Ishikawa (cell line): ENCODE results near the gene LY6G6D.

Experiments used
- CEBPB ChIP-seq: IDR thresholded peaks from 2 replicates; pipeline ENCODE4 v1.6.1; 2012
- EP300 ChIP-seq: IDR thresholded peaks from 2 replicates; pipeline ENCODE4 v1.6.1; 2012; ENCODE audit warnings: borderline replicate concordance
- RAD21 ChIP-seq: IDR thresholded peaks from 2 replicates; pipeline ENCODE4 v1.6.1; 2012; ENCODE audit warnings: low read depth
- TAF1 ChIP-seq: IDR thresholded peaks from 2 replicates; pipeline ENCODE4 v1.6.1; 2012; ENCODE audit warnings: low read depth, mild to moderate bottlenecking
- TF ChIP-seq, protein P1 (sequence below): IDR thresholded peaks from 2 replicates; pipeline ENCODE4 v1.6.1; 2012

DNA sequence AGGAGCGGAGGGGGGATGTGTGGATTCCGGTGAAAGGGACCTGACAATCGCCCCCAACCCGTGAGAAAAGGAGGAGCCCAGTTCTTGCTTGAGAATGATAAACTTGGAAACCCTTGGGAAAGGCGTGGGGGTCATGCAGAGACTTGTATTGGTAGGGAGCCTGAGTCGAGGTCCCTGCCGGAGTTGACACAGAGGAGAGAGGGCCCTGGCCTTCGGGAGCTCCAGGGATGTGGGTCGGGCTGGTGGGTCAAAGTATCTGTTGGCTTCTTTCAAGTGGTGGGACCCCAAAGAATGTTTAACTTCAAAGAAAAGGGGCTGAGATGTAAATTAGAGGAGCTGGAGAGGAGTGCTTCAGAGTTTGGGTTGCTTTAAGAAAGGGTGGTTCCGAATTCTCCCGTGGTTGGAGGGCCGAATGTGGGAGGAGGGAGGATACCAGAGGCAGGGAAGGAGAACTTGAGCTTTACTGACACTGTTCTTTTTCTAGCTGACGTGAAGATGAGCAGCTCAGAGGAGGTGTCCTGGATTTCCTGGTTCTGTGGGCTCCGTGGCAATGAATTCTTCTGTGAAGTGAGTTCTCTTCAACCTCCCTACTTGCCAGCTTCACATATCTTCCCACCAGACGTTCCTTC lies 48.7 kb upstream of the LY6G6D start:
- TF ChIP-seq, protein P1, sequence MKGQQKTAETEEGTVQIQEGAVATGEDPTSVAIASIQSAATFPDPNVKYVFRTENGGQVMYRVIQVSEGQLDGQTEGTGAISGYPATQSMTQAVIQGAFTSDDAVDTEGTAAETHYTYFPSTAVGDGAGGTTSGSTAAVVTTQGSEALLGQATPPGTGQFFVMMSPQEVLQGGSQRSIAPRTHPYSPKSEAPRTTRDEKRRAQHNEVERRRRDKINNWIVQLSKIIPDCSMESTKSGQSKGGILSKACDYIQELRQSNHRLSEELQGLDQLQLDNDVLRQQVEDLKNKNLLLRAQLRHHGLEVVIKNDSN: no peak
- no peak for TF ChIP-seq TAF1
- no peak for TF ChIP-seq RAD21
- TF ChIP-seq EP300: no peak
- no peak for TF ChIP-seq CEBPB
